Adrenal gland (tissue), 12 donors: ENCODE results near the gene GTF2IRD1. TPM values are rescaled to one million over a fixed set of nuclear protein-coding genes. Genes with fewer than 3 reads are reported as not detected.
A peak's percentile ranks its signal among the peaks of the same experiment; 100 is the strongest.
"Not testable (repeated sequence)": the region's sequence is repeated elsewhere in the genome, so short reads cannot be mapped to it uniquely, and the experiment has no call there.

Source experiments
- DNase-seq, 7 donors: peaks; one replicate each; pipeline ENCODE4 v3.0.0-alpha.2; 2019 to 2020
- H3K27ac ChIP-seq, 5 donors: fragments of 200-600 bp; sonication (generic) in 4 of 5; 1 replicate in 3 of 5; 2 replicates in 2 of 5; pipeline versions ENCODE4 v1.5.1 to v1.8.0; 2016 to 2020; ENCODE audit warnings: mild to moderate bottlenecking in 1 of 5
- H3K27me3 ChIP-seq: fragments of 200-600 bp; 2 replicates; pipeline ENCODE4 v1.8.0; 2021
- H3K36me3 ChIP-seq, 2 donors: fragments of 200-600 bp; replicated peaks in 1 of 2; 1 replicate in 1 of 2; 2 replicates in 1 of 2; pipeline versions ENCODE4 v1.5.1 to v1.8.0; 2018 to 2022
- H3K4me1 ChIP-seq, 2 donors: fragments of 200-600 bp; replicated peaks in 1 of 2; 1 replicate in 1 of 2; 2 replicates in 1 of 2; pipeline versions ENCODE4 v1.5.1 to v1.8.0; 2018 to 2021
- H3K4me3 ChIP-seq, 4 donors: fragments of 200-600 bp; sonication (generic) in 3 of 4; one replicate each; pipeline ENCODE4 v1.5.1; 2016 to 2018
- H3K9me3 ChIP-seq, 3 donors: fragments of 200-600 bp; sonication (generic) in 1 of 3; replicated peaks in 1 of 3; 1 replicate in 2 of 3; 2 replicates in 1 of 3; pipeline versions ENCODE4 v1.5.1 to v1.8.0; 2016 to 2021
- POLR2A ChIP-seq, 2 donors: fragments of 450-650 bp; IDR thresholded peaks; one replicate each; pipeline ENCODE4 v1.6.1; 2017; ENCODE audit warnings: antibody characterized with exemption in 2 of 2, mild to moderate bottlenecking in 2 of 2, moderate library complexity in 1 of 2
- WGBS, 4 donors: extraction: QIAGEN DNeasy Blood & Tissue Kit in 2 of 4; methylation state at CpG; one replicate each; pipeline versions ENCODE4 v1.1.5 to v1.1.7; 2013 to 2017; 5-methylcytosine and 5-hydroxymethylcytosine counted together
- intact Hi-C, 2 donors: fragments of 100-400 bp; cut with DNase I; formaldehyde crosslinking; loops; one replicate each; pipeline versions ENCODE4 v1.14.1 to v1.15.0; 2022 to 2023
- polyA plus RNA-seq, 3 donors: library from polyadenylated mRNA; stranded (reverse); fragments of 200-250 nt in 2 of 3; fragments of 350-450 nt in 1 of 3; fragmentation: Illumina TruSeq in 1 of 3; extraction: RNeasy Lipid Tissue Mini Kit (QIAGEN cat#74804) in 1 of 3; gene quantifications; one replicate each; pipeline ENCODE4 v1.2.3, GENCODE V29; 2013 to 2014
- total RNA-seq, 9 donors: library from RNA; depleted of rRNA in 4 of 9; stranded (reverse); fragments of >200 nt in 4 of 9; fragments of 120-200 nt in 1 of 9; fragmentation: NEBNext Ultra II Directional in 1 of 9; extraction: Animal tissue kit (Norgen Biotek cat#: 25700) in 1 of 9; gene quantifications; one replicate each; pipeline versions ENCODE4 v1.1.0 to v1.2.4, GENCODE V29; 2013 to 2023
- TF ChIP-seq, protein P1 (sequence below), 6 experiments: fragments of 450-650 bp in 4 of 6; fragments of 200-600 bp in 2 of 6; sonication (generic) in 1 of 6; IDR thresholded peaks; 1 replicate in 5 of 6; 2 replicates in 1 of 6; pipeline versions ENCODE4 v1.5.1 to v1.8.0; 2016 to 2021; ENCODE audit warnings: antibody characterized with exemption in 6 of 6, mild to moderate bottlenecking in 2 of 6, moderate library complexity in 1 of 6
- donor health status: healthy with polysubstance abuse.
- donor health status: Bipolar disorder and iron deficiency.
- donor health status: DM: yes; HTN: yes; CAD: no.
- donor health status: DM: no; HTN: no; CAD: no.
- donor health status: DM: no; HTN: no; CAD: no.
- donor health status: DM: yes; HTN: yes; CAD: no.

The GTF2IRD1 gene
- total and polyA plus RNA-seq, 12 donors = 7.4 to 41.3 (median 25.2) TPM

DNA sequence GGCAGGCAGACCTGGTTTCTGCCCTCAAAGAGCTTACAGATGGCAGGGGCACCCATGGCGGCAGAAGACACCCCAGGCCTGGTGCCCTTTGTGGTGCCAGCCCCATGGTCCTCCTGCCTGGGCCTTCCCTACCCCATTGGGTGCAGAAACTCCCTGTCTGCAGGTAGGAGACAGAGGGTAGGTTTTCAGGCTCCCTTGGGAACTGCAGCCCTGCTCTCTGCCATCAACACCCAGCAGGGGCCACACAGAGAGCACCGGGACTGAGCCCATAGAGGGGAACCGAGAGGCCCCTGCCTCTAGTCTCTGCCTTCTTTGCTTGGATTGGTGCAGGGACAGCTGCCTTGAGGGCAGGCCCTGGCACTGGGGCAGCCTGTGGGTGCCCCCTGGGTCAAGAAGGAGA lies 52.6 kb downstream of the GTF2IRD1 start:
- no peaks in the 10 kb centered on the region for H3K36me3 ChIP-seq
- no peak overlapping the region for H3K4me3 ChIP-seq
- no peaks in the 10 kb centered on the region for H3K27me3 ChIP-seq
- peak overlapping the region in 1 of 5 donors; percentile 74 for H3K27ac ChIP-seq
- H3K9me3 ChIP-seq = no peaks in the 10 kb centered on the region
- no peak for DNase-seq
- intact Hi-C loops = loop anchor here in 1 of 2 donors (10.0 kb wide), 1 partner anchor 62 kb away; no protein-coding TSS in a partner anchor
- 77 to 90% (median 83%) methylated on average over 1 to 3 of the region's 3 CpGs for WGBS, 4 donors
- peaks cover 15 to 17% of the 10 kb centered on the region in 2 donors for H3K4me1 ChIP-seq
- TF ChIP-seq, protein P1, sequence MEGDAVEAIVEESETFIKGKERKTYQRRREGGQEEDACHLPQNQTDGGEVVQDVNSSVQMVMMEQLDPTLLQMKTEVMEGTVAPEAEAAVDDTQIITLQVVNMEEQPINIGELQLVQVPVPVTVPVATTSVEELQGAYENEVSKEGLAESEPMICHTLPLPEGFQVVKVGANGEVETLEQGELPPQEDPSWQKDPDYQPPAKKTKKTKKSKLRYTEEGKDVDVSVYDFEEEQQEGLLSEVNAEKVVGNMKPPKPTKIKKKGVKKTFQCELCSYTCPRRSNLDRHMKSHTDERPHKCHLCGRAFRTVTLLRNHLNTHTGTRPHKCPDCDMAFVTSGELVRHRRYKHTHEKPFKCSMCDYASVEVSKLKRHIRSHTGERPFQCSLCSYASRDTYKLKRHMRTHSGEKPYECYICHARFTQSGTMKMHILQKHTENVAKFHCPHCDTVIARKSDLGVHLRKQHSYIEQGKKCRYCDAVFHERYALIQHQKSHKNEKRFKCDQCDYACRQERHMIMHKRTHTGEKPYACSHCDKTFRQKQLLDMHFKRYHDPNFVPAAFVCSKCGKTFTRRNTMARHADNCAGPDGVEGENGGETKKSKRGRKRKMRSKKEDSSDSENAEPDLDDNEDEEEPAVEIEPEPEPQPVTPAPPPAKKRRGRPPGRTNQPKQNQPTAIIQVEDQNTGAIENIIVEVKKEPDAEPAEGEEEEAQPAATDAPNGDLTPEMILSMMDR (IDR thresholded peaks at IDR 0.05) = no peak
- TF ChIP-seq POLR2A (IDR thresholded peaks at IDR 0.05) = no peak

DNA sequence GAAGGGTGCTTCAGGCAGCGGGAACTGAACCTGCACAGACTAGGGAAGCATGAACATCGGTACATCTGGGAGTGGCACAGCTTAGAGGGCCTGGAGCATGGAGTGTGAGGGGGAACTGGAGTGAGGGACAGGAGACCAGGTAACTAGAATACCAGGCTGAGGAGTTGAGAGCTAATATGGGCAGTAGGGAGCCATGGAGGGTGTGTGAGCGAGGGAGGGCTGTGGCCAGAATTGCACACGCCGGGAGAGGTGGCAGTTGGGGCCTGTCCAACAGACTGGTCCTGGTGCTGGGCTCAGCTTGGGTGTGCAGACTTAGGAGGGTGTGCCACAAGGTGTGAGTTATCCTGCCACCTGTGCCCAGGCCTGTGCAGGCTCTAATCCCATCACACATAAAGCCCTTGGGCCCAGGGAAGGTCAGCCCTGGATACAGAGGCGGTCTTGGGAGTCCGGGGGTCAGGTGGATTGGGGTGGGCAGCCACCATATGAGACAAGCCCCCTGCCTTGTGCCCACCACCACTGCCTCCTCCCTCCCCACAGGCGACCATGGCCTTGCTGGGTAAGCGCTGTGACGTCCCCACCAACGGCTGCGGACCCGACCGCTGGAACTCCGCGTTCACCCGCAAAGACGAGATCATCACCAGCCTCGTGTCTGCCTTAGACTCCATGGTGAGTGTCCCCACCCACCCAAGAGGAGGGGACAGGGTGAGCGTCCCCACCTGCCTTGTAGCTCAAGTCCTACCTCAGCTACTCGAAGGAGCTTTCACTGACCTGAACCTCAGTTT lies 54.0 kb downstream of the GTF2IRD1 start:
- Histone ChIP-seq H3K27me3 (no peaks in the 10 kb centered on the region), H3K4me3 (no peak overlapping the region), H3K27ac (peak overlapping the region in 1 of 5 donors; percentile 74), H3K9me3 (no peaks in the 10 kb centered on the region), H3K4me1 (peaks cover 1 to 5% of the 10 kb centered on the region in 2 donors), H3K36me3 (peaks cover 0 to 5% of the 10 kb centered on the region in 2 donors)
- no peak for TF ChIP-seq POLR2A (IDR thresholded peaks at IDR 0.05)
- TF ChIP-seq, protein P1 (IDR thresholded peaks at IDR 0.05) = no peak
- no peak for DNase-seq
- intact Hi-C loops = loop anchor here in 1 of 2 donors (10.0 kb wide), 1 partner anchor 63 kb away; no protein-coding TSS in a partner anchor
- 91 to 94% (median 93%) methylated on average over 11 to 21 of the region's 21 CpGs for WGBS, 4 donors

DNA sequence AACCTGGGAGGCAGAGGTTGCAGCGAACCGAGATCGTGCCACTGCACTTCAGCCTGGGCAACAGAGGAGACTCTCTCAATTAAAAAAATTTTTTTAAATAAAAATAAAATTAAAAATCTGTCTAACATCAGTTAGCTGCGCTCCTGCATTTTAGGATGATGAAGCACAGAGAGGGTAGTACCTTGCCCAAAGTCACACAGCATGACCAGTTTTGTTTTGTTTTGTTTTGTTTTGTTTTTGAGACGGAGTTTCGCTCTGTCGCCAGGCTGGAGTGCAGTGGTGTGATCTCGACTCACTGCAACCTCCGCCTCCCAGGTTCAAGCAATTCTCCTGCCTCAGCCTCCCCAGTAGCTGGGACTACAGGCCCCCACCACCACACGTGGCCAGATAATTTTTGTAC lies 55.7 kb downstream of the GTF2IRD1 start:
- H3K9me3 ChIP-seq, DNase-seq, H3K36me3 ChIP-seq, H3K27ac ChIP-seq, H3K27me3 ChIP-seq, H3K4me1 ChIP-seq, H3K4me3 ChIP-seq: not testable (repeated sequence)
- intact Hi-C loops = loop anchor here in 1 of 2 donors (10.0 kb wide), 1 partner anchor 65 kb away; no protein-coding TSS in a partner anchor
- 91 to 95% (median 93%) methylated on average over 10 of the region's 10 CpGs for WGBS, 4 donors

DNA sequence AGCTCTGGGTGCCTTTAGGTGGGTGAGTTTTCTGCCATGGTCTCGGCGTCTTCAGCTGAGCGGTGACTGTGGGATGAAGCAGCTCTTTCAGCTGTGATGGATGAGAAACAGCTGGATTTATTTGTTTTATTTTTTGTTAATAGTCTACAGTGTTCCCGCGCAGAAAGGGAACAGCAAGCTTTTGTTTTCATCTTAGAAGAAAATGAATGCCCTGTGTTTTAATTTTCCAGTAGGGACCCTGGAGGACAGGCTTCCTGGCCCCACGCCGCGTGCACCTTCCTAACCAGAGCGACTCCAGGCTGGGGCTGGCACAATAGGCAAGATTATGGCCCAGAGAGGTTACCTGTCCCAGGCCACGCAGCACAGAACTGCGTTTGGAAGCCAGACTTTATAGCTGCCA lies 57.6 kb downstream of the GTF2IRD1 start:
- TF ChIP-seq, protein P1 (IDR thresholded peaks at IDR 0.05) = no peak
- Histone ChIP-seq H3K9me3 (no peaks in the 10 kb centered on the region), H3K27me3 (no peaks in the 10 kb centered on the region), H3K36me3 (peaks cover 0 to 16% of the 10 kb centered on the region in 2 donors), H3K4me1 (no peaks in the 10 kb centered on the region), H3K27ac (no peak overlapping the region), H3K4me3 (no peak overlapping the region)
- intact Hi-C loops = no loop called here
- 82 to 87% (median 85%) methylated on average over 8 to 11 of the region's 11 CpGs for WGBS, 4 donors
- DNase-seq = no peak
